Bronchial epithelial cell (primary cell): ENCODE measurements around the gene CELF2. TPM values are rescaled to one million over a fixed set of nuclear protein-coding genes. Genes with fewer than 3 reads are reported as not detected.
A peak's percentile ranks its signal among the peaks of the same experiment; 100 is the strongest.
"Not testable (repeated sequence)": the region's sequence is repeated elsewhere in the genome, so short reads cannot be mapped to it uniquely, and the experiment has no call there.

Experiments used
- DNase-seq: peaks from one replicate; pipeline ENCODE4 v3.0.0-alpha.2; 2010; ENCODE audit warnings: low read depth
- FAIRE-seq: peaks from 2 replicates; lab custom pipeline; 2011; peaks lifted over from hg19 to GRCh38; lab: Jason Lieb, UNC
- H3K27me3 ChIP-seq: 2 replicates; pipeline ENCODE4 v1.5.1; 2011; ENCODE audit warnings: low read length; ENCODE audit not compliant: control insufficient read depth, insufficient read depth
- H3K36me3 ChIP-seq: 2 replicates; pipeline ENCODE4 v1.5.1; 2011; ENCODE audit warnings: low read length; ENCODE audit not compliant: control insufficient read depth, insufficient read depth
- H3K4me3 ChIP-seq: 2 replicates; pipeline ENCODE4 v1.5.1; 2011; ENCODE audit warnings: mild to moderate bottlenecking, low read depth, low read length, control low read depth
- CTCF ChIP-seq: IDR thresholded peaks from 2 replicates; pipeline ENCODE4 v1.5.1; 2011; ENCODE audit warnings: mild to moderate bottlenecking, moderate library complexity, low read length, control low read depth, inconsistent platforms; ENCODE audit not compliant: insufficient read depth, severe bottlenecking
- total RNA-seq: library from RNA; depleted of rRNA; stranded (reverse); fragments of >200 nt; gene quantifications from 2 replicates; pipeline ENCODE4 v1.2.1, GENCODE V29; 2014

The CELF2 gene
- total RNA-seq, 1 donor from 2014 or later: 2.1 TPM

- H3K4me3 ChIP-seq: no peak overlapping the region
- H3K36me3 ChIP-seq: no peaks in the 10 kb centered on the region
- no peak for DNase-seq
- TF ChIP-seq CTCF: no peak
- FAIRE-seq: no peak
- no peaks in the 10 kb centered on the region for H3K27me3 ChIP-seq
Observed at GRCh38 chr10:11125004-11125403, 107.3 kb downstream of the CELF2 start.

- not testable (repeated sequence) for H3K27me3 ChIP-seq, H3K36me3 ChIP-seq, DNase-seq, H3K4me3 ChIP-seq, FAIRE-seq
Observed at GRCh38 chr10:11127017-11127416, 109.3 kb downstream of the CELF2 start.

GRCh38 chr10:11131112-11131639, 113.5 kb downstream of the CELF2 start:
- DNase-seq: no peak
- H3K4me3 ChIP-seq: no peak overlapping the region
- no peaks in the 10 kb centered on the region for H3K27me3 ChIP-seq
- no peaks in the 10 kb centered on the region for H3K36me3 ChIP-seq
- peak; percentile 7 for FAIRE-seq
- TF ChIP-seq CTCF: no peak

GRCh38 chr10:11134411-11134810, 116.7 kb downstream of the CELF2 start:
- Histone ChIP-seq H3K36me3 (no peaks in the 10 kb centered on the region), H3K4me3 (no peak overlapping the region), H3K27me3 (no peaks in the 10 kb centered on the region)
- DNase-seq (no peak), FAIRE-seq (no peak)
- TF ChIP-seq CTCF: no peak

GRCh38 chr10:11135709-11136108, 118.0 kb downstream of the CELF2 start:
- no peak for DNase-seq
- no peak for TF ChIP-seq CTCF
- FAIRE-seq: no peak
- H3K27me3 ChIP-seq: no peaks in the 10 kb centered on the region
- no peaks in the 10 kb centered on the region for H3K36me3 ChIP-seq
- H3K4me3 ChIP-seq: no peak overlapping the region

- Histone ChIP-seq H3K4me3 (no peak overlapping the region), H3K27me3 (no peaks in the 10 kb centered on the region), H3K36me3 (no peaks in the 10 kb centered on the region)
- no peak for TF ChIP-seq CTCF
- DNase-seq (no peak), FAIRE-seq (no peak)
Observed at GRCh38 chr10:11138314-11139033, 120.8 kb downstream of the CELF2 start.
